ENCODE data around the gene BCDIN3D.

Gene BCDIN3D

DNA sequence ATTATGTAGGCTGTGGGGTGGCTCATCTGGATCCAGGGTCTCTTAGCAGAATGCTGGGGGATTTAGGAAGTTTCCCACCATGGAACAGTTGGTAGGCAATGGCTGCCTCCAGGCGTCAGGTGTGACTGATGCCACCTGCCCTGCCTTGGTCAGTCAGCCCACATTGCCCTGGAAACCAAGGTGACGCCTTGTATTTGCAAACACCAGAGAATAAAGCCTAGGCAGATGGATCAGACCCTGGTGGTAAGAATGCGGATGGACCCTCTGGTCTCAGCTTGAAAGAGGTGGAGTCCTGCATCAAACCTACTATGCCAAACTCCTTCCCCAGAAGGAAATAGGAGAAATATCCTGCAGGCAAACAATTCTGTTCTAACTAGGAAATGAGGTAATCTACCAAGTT lies 52.9 kb downstream of the BCDIN3D start:
- CTCF ChIA-PET: interaction anchor here (0.8 to 1.5 kb wide), 3 partner anchors 11 to 49 kb away, joined by 3 to 5 read pairs (median 4); no protein-coding TSS in a partner anchor

DNA sequence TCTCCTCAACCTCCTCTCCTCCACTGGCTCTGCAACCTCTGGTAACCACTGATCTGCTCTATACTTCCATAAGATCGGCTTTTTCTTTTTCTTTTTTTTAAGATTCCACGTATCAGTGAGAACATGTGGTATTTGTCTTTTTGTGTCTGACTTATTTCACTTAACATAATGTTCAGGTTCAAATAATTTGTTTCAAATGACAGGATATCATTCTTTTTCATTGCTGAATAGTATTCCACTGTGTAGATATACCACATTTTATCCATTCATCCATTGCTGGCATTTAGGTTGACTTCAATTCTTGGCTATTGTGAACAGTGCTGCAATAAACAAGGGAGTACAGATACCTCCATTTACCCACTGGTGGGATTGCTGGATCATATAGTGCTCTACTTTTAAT lies 55.2 kb downstream of the BCDIN3D start:
- ChIA-PET CTCF (no interaction called here), POLR2A (interaction anchor here (0.7 kb wide), 1 partner anchor 394 kb away, joined by 4 read pairs; no protein-coding TSS in a partner anchor)
- no peaks in the 10 kb centered on the region for H3K27me3 ChIP-seq (replicated peaks in 2 of 5; ENCODE audit: control insufficient read depth in 4 of 5, insufficient read depth in 5 of 5, low read length in 4 of 5)
- no peak overlapping the region for H3K27ac ChIP-seq (ENCODE audit: insufficient read depth in 1 of 2, low read depth in 1 of 2, low read length in 2 of 2, poor library complexity in 1 of 2, severe bottlenecking in 2 of 2)
- H3K36me3 ChIP-seq (ENCODE audit: control insufficient read depth in 4 of 4, insufficient read depth in 4 of 4, low read length in 3 of 4): peaks cover 2 to 12% (median 5%) of the 10 kb centered on the region in 4 experiments
- peaks cover 0 to 4% (median 0%) of the 10 kb centered on the region in 5 experiments for H3K9me3 ChIP-seq (ENCODE audit: control extremely low read depth in 1 of 5, control insufficient read depth in 4 of 5, insufficient read depth in 2 of 5, low read depth in 1 of 5, low read length in 4 of 5)
- WGBS (ENCODE audit: insufficient coverage): no CpG with 5 or more reads among the region's 2 CpGs
- DNase-seq: no peak
- H3K4me1 ChIP-seq (ENCODE audit: control extremely low read depth in 1 of 4, control insufficient read depth in 4 of 4, insufficient read depth in 4 of 4, low read length in 3 of 4): peaks cover 0 to 18% (median 8%) of the 10 kb centered on the region in 4 experiments
- no peak overlapping the region for H3K4me3 ChIP-seq (ENCODE audit: control insufficient read depth in 1 of 7, extremely low read depth in 1 of 7, insufficient read depth in 4 of 7, low read depth in 2 of 7, low read length in 6 of 7)

More for the DNA sequence above, 52.9 kb downstream of the BCDIN3D start:
- peaks cover 0 to 4% (median 0%) of the 10 kb centered on the region in 5 experiments for H3K9me3 ChIP-seq (ENCODE audit: control extremely low read depth in 1 of 5, control insufficient read depth in 4 of 5, insufficient read depth in 2 of 5, low read depth in 1 of 5, low read length in 4 of 5)
- H3K4me1 ChIP-seq (ENCODE audit: control extremely low read depth in 1 of 4, control insufficient read depth in 4 of 4, insufficient read depth in 4 of 4, low read length in 3 of 4): peaks cover 0 to 12% (median 6%) of the 10 kb centered on the region in 4 experiments
- DNase-seq: no peak
- H3K27me3 ChIP-seq (replicated peaks in 2 of 5; ENCODE audit: control insufficient read depth in 4 of 5, insufficient read depth in 5 of 5, low read length in 4 of 5): no peaks in the 10 kb centered on the region
- no peak overlapping the region for H3K4me3 ChIP-seq (ENCODE audit: control insufficient read depth in 1 of 7, extremely low read depth in 1 of 7, insufficient read depth in 4 of 7, low read depth in 2 of 7, low read length in 6 of 7)
- POLR2A ChIA-PET: no interaction called here
- H3K36me3 ChIP-seq (ENCODE audit: control insufficient read depth in 4 of 4, insufficient read depth in 4 of 4, low read length in 3 of 4): peaks cover 2 to 17% (median 10%) of the 10 kb centered on the region in 4 experiments
- 100% methylated on average over 1 of the region's 3 CpGs for WGBS (ENCODE audit: insufficient coverage)
- no peak overlapping the region for H3K27ac ChIP-seq (ENCODE audit: insufficient read depth in 1 of 2, low read depth in 1 of 2, low read length in 2 of 2, poor library complexity in 1 of 2, severe bottlenecking in 2 of 2)

Measured in common myeloid progenitor, CD34-positive (primary cell).